ENCODE results near the gene FGF2.

The FGF2 gene

GRCh38 chr4:122815248-122815647, 11.4 kb upstream of the FGF2 start:
- no peak for DNase-seq (ENCODE audit: low read depth)
- H3K4me3 ChIP-seq (ENCODE audit: low read depth, low read length) = no peak overlapping the region
- TF ChIP-seq, protein P1, sequence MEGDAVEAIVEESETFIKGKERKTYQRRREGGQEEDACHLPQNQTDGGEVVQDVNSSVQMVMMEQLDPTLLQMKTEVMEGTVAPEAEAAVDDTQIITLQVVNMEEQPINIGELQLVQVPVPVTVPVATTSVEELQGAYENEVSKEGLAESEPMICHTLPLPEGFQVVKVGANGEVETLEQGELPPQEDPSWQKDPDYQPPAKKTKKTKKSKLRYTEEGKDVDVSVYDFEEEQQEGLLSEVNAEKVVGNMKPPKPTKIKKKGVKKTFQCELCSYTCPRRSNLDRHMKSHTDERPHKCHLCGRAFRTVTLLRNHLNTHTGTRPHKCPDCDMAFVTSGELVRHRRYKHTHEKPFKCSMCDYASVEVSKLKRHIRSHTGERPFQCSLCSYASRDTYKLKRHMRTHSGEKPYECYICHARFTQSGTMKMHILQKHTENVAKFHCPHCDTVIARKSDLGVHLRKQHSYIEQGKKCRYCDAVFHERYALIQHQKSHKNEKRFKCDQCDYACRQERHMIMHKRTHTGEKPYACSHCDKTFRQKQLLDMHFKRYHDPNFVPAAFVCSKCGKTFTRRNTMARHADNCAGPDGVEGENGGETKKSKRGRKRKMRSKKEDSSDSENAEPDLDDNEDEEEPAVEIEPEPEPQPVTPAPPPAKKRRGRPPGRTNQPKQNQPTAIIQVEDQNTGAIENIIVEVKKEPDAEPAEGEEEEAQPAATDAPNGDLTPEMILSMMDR (IDR thresholded peaks at IDR 0.05; ENCODE audit: low read depth, low read length, missing control alignments) = no peak

GRCh38 chr4:122816476-122816875, 10.2 kb upstream of the FGF2 start:
- no peak for DNase-seq (ENCODE audit: low read depth)
- H3K4me3 ChIP-seq (ENCODE audit: low read depth, low read length) = no peak overlapping the region
- TF ChIP-seq, protein P1 (IDR thresholded peaks at IDR 0.05; ENCODE audit: low read depth, low read length, missing control alignments) = no peak

- no peak overlapping the region for H3K4me3 ChIP-seq (ENCODE audit: low read depth, low read length)
- TF ChIP-seq, protein P1 (IDR thresholded peaks at IDR 0.05; ENCODE audit: low read depth, low read length, missing control alignments) = no peak
- no peak for DNase-seq (ENCODE audit: low read depth)
Measured at GRCh38 chr4:122819708-122820449, 6.8 kb upstream of the FGF2 start.

DNA sequence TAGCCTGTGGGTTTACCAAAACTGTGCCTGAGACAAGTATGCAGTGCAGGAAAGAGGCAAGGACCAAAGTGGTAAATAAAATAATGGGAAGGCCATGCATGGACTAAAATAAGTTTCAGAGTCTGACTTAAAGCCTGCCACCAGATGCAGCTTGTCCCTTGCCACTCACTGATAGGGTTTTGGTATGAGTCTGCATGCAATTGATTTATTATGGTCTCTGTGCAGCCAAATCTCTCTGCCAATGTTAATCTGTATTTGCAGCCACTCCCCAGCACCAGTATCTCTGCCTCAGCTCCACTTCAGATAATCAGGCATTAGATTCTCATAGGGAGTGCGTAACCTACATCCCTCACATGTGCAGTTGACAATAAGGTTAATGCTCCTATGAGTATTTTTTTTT, 5.5 kb upstream of the FGF2 start:
- no peak for DNase-seq (ENCODE audit: low read depth)
- TF ChIP-seq, protein P1 (IDR thresholded peaks at IDR 0.05; ENCODE audit: low read depth, low read length, missing control alignments) = no peak
- no peak overlapping the region for H3K4me3 ChIP-seq (ENCODE audit: low read depth, low read length)

GRCh38 chr4:122822466-122822865, 4.2 kb upstream of the FGF2 start:
- DNase-seq (ENCODE audit: low read depth) = no peak
- TF ChIP-seq, protein P1 (IDR thresholded peaks at IDR 0.05; ENCODE audit: low read depth, low read length, missing control alignments) = no peak
- no peak overlapping the region for H3K4me3 ChIP-seq (ENCODE audit: low read depth, low read length)

DNA sequence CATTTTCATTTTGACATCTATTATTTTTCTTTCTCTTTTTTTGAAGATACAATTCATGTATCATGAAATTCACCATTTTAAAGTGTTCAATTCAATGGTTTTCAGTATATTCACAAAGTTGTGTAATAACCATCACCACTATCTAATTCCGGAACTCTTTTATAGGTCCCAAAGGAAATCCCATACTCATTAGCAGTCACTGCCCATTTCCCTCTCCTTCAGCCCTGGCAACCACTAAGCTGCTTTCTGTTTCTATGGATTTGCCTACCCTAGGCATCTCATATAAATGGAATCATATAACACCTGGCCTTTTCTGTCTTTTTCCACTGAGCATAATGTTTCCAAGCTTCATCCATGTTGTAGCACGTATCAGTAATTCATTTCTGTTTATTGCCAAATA, 3.2 kb upstream of the FGF2 start:
- TF ChIP-seq, protein P1 (IDR thresholded peaks at IDR 0.05; ENCODE audit: low read depth, low read length, missing control alignments) = no peak
- no peak overlapping the region for H3K4me3 ChIP-seq (ENCODE audit: low read depth, low read length)
- no peak for DNase-seq (ENCODE audit: low read depth)

DNA sequence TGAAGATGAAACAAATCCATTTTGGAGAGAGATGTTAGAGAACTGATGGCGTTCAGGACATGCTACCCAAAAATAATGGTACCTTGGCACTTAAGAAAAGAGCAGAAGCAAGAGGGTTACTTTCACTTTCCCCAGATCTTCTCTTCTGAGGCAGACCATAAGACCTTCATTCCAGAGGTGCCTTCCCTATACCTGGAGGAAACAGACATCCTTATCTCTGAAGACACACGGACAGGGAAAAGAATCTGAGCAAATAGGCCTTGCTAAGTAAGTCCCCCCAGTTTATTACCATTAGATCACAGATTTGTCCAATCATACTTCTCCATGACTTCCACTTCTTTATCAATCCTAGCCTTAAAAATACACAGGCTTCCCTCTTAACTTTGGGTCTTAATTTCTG, 2.0 kb upstream of the FGF2 start:
- DNase-seq (ENCODE audit: low read depth) = no peak
- H3K4me3 ChIP-seq (ENCODE audit: low read depth, low read length) = no peak overlapping the region
- TF ChIP-seq, protein P1 (IDR thresholded peaks at IDR 0.05; ENCODE audit: low read depth, low read length, missing control alignments) = no peak

Measured in GM12864 (cell line).